Spleen (tissue), 11 donors: ENCODE results near the gene SLC13A3. TPM values are rescaled to one million over a fixed set of nuclear protein-coding genes. Genes with fewer than 3 reads are reported as not detected.

Experiments
- DNase-seq: peaks from one replicate; pipeline ENCODE4 v3.0.0-alpha.2; 2020
- H3K27ac ChIP-seq, 8 donors: fragments of 200-600 bp; sonication (generic) in 7 of 8; 1 replicate in 4 of 8; 2 replicates in 4 of 8; pipeline versions ENCODE4 v1.5.0 to v1.8.0; 2016 to 2021; ENCODE audit warnings: inconsistent platforms in 4 of 8, mild to moderate bottlenecking in 4 of 8, moderate library complexity in 1 of 8
- H3K27me3 ChIP-seq, 7 donors: fragments of 200-600 bp; sonication (generic) in 6 of 7; replicated peaks in 1 of 7; 1 replicate in 4 of 7; 2 replicates in 3 of 7; pipeline versions ENCODE4 v1.5.0 to v1.8.0; 2016 to 2021; ENCODE audit warnings: inconsistent platforms in 3 of 7, mild to moderate bottlenecking in 1 of 7
- H3K36me3 ChIP-seq, 6 donors: fragments of 200-600 bp; sonication (generic) in 5 of 6; 1 replicate in 4 of 6; 2 replicates in 2 of 6; pipeline versions ENCODE4 v1.5.0 to v1.8.0; 2016 to 2021; ENCODE audit warnings: inconsistent platforms in 2 of 6
- H3K4me1 ChIP-seq, 6 donors: fragments of 200-600 bp; sonication (generic) in 5 of 6; 1 replicate in 3 of 6; 2 replicates in 3 of 6; pipeline versions ENCODE4 v1.5.0 to v1.8.0; 2016 to 2021; ENCODE audit warnings: inconsistent platforms in 3 of 6
- H3K4me3 ChIP-seq, 8 donors: fragments of 200-600 bp; sonication (generic) in 7 of 8; 1 replicate in 4 of 8; 2 replicates in 4 of 8; pipeline versions ENCODE4 v1.5.0 to v1.8.0; 2016 to 2021; ENCODE audit warnings: inconsistent platforms in 4 of 8, mild to moderate bottlenecking in 4 of 8, moderate library complexity in 2 of 8
- H3K9me3 ChIP-seq, 8 donors: fragments of 200-600 bp; sonication (generic) in 7 of 8; 1 replicate in 4 of 8; 2 replicates in 4 of 8; pipeline versions ENCODE4 v1.5.0 to v1.8.0; 2016 to 2021; ENCODE audit warnings: inconsistent platforms in 4 of 8
- POLR2A ChIP-seq, 3 donors: fragments of 450-650 bp; IDR thresholded peaks; one replicate each; pipeline ENCODE4 v1.5.1; 2017; ENCODE audit warnings: antibody characterized with exemption in 3 of 3, mild to moderate bottlenecking in 1 of 3
- POLR2AphosphoS5 ChIP-seq, 3 donors: sonication (generic); formaldehyde crosslinking; IDR thresholded peaks; one replicate each; pipeline ENCODE4 v1.5.1; 2017; ENCODE audit warnings: antibody characterized with exemption in 3 of 3
- WGBS, 5 donors: extraction: QIAGEN DNeasy Blood & Tissue Kit in 3 of 5; methylation state at CpG; one replicate each; pipeline versions ENCODE4 v1.1.5 to v1.1.7; 2013 to 2018; 5-methylcytosine and 5-hydroxymethylcytosine counted together
- intact Hi-C: fragments of 100-400 bp; cut with DNase I; formaldehyde crosslinking; loops from one replicate; pipeline ENCODE4 v1.15.0; 2023; ENCODE audit warnings: low total_unique reads
- polyA plus RNA-seq, 3 donors: library from polyadenylated mRNA; stranded (reverse); fragments of 200-250 nt; gene quantifications; one replicate each; pipeline ENCODE4 v1.2.1, GENCODE V29; 2013
- total RNA-seq, 7 donors: library from RNA; depleted of rRNA in 3 of 7; stranded (reverse); fragments of >200 nt in 3 of 7; fragmentation: NEBNext Ultra II Directional in 4 of 7; extraction: Animal tissue kit (Norgen Biotek cat#: 25700) in 4 of 7; gene quantifications; one replicate each; pipeline versions ENCODE4 v1.1.0 to v1.2.1, GENCODE V29; 2016 to 2021
- TF ChIP-seq, protein P1 (sequence below), 11 experiments: fragments of 200-600 bp in 7 of 11; fragments of 450-650 bp in 4 of 11; sonication (generic) in 4 of 11; IDR thresholded peaks in 8 of 11; conservative IDR thresholded peaks in 3 of 11; 1 replicate in 7 of 11; 2 replicates in 4 of 11; pipeline versions ENCODE4 v1.4.0 to v1.8.0; 2016 to 2021; ENCODE audit warnings: antibody characterized with exemption in 11 of 11, inconsistent platforms in 4 of 11, mild to moderate bottlenecking in 1 of 11
- donor health status: healthy with polysubstance abuse.
- donor health status: DM: no; HTN: no; CAD: no; lungs with moderate emphysema.
- donor health status: DM: no; HTN: no; CAD: no.
- donor health status: Bipolar disorder and iron deficiency.
- donor health status: healthy.
- donor health status: DM: no; HTN: no; CAD: no.
- donor health status: DM: yes; HTN: yes; CAD: no.

SLC13A3 gene
- total and polyA plus RNA-seq, 10 donors = 0.16 to 1.7 (median 0.44) TPM; not detected in 1

DNA sequence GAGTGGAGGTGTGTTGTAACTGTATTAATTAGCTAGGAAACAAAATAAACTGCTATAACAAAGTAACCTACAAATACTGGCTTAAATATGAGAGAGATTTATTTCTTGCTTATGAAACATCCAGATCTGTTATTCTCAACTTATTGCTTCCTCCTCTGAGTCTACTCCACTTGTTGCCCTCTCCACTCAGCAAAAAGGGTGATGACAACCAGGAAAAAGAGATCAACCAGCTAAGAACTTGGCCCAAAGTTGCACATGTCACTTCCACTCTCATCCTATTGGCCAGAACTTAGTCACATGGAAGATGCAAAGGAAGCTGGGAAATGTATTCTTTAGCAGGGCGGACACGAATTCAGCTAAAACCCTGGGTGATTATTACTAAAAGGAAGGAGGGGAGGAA lies 43.2 kb upstream of the SLC13A3 start:
- intact Hi-C loops = no loop called here
- no peak for TF ChIP-seq POLR2A (IDR thresholded peaks at IDR 0.05)
- peak in 1 of 3 donors; percentile 16 for TF ChIP-seq POLR2AphosphoS5 (IDR thresholded peaks at IDR 0.05)
- 40 to 56% (median 47%) methylated on average over 2 of the region's 2 CpGs for WGBS, 5 donors
- Histone ChIP-seq H3K27me3 (peaks cover 0 to 13% (median 0%) of the 10 kb centered on the region in 7 donors), H3K36me3 (no peaks in the 10 kb centered on the region), H3K27ac (peak overlapping the region in 4 of 8 donors; percentile 16 to 50 (median 40)), H3K9me3 (peaks cover 0 to 3% (median 0%) of the 10 kb centered on the region in 8 donors), H3K4me1 (peaks cover 0 to 13% (median 5%) of the 10 kb centered on the region in 6 donors), H3K4me3 (no peak overlapping the region)
- DNase-seq = no peak

DNA sequence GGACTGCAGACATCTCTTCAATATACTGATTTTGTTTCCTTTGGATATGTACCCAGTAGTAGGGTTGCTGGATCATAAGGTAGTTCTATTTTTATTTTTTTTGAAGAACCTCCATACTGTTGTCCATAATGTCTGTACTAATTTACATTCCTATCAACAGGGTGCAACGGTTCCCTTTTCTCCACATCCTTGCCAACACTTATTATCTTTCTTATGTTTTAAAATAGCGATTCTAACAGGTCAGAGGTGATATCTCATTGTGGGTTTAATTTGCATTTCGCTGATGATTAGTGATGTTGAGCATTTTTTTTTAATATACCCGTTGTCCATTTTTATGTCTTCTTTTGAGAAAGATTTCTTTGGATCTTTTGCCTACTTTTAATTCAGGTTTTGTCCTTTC lies 39.9 kb upstream of the SLC13A3 start:
- no peaks in the 10 kb centered on the region for H3K27me3 ChIP-seq
- no peak for DNase-seq
- no peak overlapping the region for H3K27ac ChIP-seq
- no peaks in the 10 kb centered on the region for H3K9me3 ChIP-seq
- H3K36me3 ChIP-seq = peaks cover 0 to 9% (median 3%) of the 10 kb centered on the region in 6 donors
- intact Hi-C loops = no loop called here
- TF ChIP-seq, protein P1, sequence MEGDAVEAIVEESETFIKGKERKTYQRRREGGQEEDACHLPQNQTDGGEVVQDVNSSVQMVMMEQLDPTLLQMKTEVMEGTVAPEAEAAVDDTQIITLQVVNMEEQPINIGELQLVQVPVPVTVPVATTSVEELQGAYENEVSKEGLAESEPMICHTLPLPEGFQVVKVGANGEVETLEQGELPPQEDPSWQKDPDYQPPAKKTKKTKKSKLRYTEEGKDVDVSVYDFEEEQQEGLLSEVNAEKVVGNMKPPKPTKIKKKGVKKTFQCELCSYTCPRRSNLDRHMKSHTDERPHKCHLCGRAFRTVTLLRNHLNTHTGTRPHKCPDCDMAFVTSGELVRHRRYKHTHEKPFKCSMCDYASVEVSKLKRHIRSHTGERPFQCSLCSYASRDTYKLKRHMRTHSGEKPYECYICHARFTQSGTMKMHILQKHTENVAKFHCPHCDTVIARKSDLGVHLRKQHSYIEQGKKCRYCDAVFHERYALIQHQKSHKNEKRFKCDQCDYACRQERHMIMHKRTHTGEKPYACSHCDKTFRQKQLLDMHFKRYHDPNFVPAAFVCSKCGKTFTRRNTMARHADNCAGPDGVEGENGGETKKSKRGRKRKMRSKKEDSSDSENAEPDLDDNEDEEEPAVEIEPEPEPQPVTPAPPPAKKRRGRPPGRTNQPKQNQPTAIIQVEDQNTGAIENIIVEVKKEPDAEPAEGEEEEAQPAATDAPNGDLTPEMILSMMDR (IDR thresholded peaks at IDR 0.05 in 8 of 11, conservative IDR thresholded peaks at IDR 0.05 in 3 of 11) = no peak
- no peak for TF ChIP-seq POLR2AphosphoS5 (IDR thresholded peaks at IDR 0.05)
- no peak overlapping the region for H3K4me3 ChIP-seq
- H3K4me1 ChIP-seq = peaks cover 22 to 39% (median 32%) of the 10 kb centered on the region in 6 donors
- WGBS, 5 donors = 49 to 86% (median 80%) methylated on average over 4 of the region's 4 CpGs

DNA sequence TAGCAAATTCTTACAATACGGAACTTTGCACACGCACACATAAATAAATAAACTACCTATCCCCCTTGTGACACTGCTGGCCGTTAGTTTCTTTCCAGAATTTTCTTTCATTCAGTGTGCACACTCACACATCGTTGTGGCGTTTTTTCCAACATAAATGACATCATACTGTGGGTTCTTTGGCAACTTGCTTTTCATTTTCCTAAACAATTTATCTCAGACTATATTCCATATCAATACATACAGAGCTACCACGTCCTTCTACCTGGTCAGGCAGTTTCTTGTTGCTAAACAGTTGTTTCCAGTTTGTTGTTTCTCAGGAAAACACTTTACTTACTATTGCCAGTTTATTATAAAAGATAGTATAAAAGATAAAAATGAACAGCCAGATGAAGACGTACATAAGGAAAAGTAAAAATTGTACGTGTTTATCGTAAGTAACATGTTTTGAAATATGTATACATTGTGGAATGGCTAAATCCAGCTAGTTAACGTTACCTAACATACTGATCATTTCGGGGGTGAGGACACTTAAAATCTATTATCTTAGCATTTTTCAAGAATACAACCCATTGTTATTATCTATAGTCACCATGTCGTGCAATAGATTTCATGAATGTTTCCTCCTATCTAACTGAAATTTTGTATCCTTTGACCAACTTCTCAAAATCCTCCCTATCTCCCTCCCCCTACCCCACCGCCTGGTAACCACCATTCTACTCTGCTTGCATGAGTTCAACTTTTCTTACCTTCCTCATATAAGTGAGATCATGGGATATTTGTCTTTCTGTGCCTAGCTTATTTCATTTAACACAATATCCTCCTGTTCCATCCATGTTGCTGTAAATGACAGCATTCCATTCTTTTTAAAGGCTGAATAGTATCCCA lies 39.2 kb upstream of the SLC13A3 start:
- H3K27ac ChIP-seq = peak overlapping the region; percentile 77 to 94 (median 90)
- peaks cover 22 to 47% (median 38%) of the 10 kb centered on the region in 6 donors for H3K4me1 ChIP-seq
- peak overlapping the region in 6 of 8 donors; percentile 64 to 93 (median 84) for H3K4me3 ChIP-seq
- H3K36me3 ChIP-seq = peaks cover 0 to 16% (median 3%) of the 10 kb centered on the region in 6 donors
- 43 to 66% (median 56%) methylated on average over 13 of the region's 13 CpGs for WGBS, 5 donors
- TF ChIP-seq POLR2A (IDR thresholded peaks at IDR 0.05) (no peak), POLR2AphosphoS5 (IDR thresholded peaks at IDR 0.05) (no peak)
- TF ChIP-seq, protein P1 (IDR thresholded peaks at IDR 0.05 in 8 of 11, conservative IDR thresholded peaks at IDR 0.05 in 3 of 11) = no peak
- no peak for DNase-seq
- no peaks in the 10 kb centered on the region for H3K9me3 ChIP-seq
- intact Hi-C loops = no loop called here
- no peaks in the 10 kb centered on the region for H3K27me3 ChIP-seq

DNA sequence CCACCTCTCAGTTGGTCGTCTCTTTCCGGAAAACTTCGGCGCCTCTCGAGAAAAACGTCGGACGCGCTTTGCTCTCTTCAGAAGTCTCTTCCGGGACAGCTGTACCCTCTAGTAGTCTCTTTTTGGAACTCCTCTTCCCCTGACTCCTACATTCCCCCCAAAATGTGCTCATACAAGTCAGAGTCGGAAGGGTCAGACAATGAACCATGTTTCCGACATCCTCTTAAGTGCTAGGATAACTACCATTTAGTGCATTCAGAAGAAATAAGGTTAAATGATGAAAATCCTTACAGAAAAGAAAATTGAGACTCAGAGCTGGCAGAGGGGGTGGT lies 38.5 kb upstream of the SLC13A3 start:
- no peak for DNase-seq
- H3K27me3 ChIP-seq = no peaks in the 10 kb centered on the region
- intact Hi-C loops = no loop called here
- H3K27ac ChIP-seq = peak overlapping the region; percentile 77 to 94 (median 90)
- TF ChIP-seq, protein P1 (IDR thresholded peaks at IDR 0.05 in 8 of 11, conservative IDR thresholded peaks at IDR 0.05 in 3 of 11) = no peak
- TF ChIP-seq POLR2AphosphoS5 (IDR thresholded peaks at IDR 0.05) (no peak), POLR2A (IDR thresholded peaks at IDR 0.05) (no peak)
- H3K4me1 ChIP-seq = peaks cover 22 to 54% (median 41%) of the 10 kb centered on the region in 6 donors
- peak overlapping the region; percentile 64 to 93 (median 84) for H3K4me3 ChIP-seq
- 0 to 1% (median 0%) methylated on average over 12 of the region's 12 CpGs for WGBS, 5 donors
- no peaks in the 10 kb centered on the region for H3K9me3 ChIP-seq
- H3K36me3 ChIP-seq = peaks cover 0 to 24% (median 6%) of the 10 kb centered on the region in 6 donors
